Kidney (tissue), 14 donors: ENCODE measurements around the gene TNNI2. TPM values are rescaled to one million over a fixed set of nuclear protein-coding genes. Genes with fewer than 3 reads are reported as not detected.

ENCODE experiments used
- DNase-seq, 5 donors: peaks; one replicate each; pipeline ENCODE4 v3.0.0-alpha.2; 2013 to 2020
- FAIRE-seq: peaks from 2 replicates; lab custom pipeline; 2012; peaks lifted over from hg19 to GRCh38; lab: Jason Lieb, UNC
- H3K27ac ChIP-seq, 2 donors: one replicate each; pipeline ENCODE4 v1.7.0; 2013; ENCODE audit warnings: low read depth in 2 of 2, low read length in 2 of 2, inconsistent platforms in 1 of 2
- H3K27me3 ChIP-seq: one replicate; pipeline ENCODE4 v1.7.1; 2013; ENCODE audit warnings: low read length, inconsistent platforms; ENCODE audit not compliant: control insufficient read depth, insufficient read depth
- H3K36me3 ChIP-seq, 3 donors: one replicate each; pipeline versions ENCODE4 v1.7.0 to v1.7.1; 2013; ENCODE audit warnings: low read length in 3 of 3, control low read depth in 1 of 3, inconsistent platforms in 1 of 3; ENCODE audit not compliant: insufficient read depth in 3 of 3, control insufficient read depth in 2 of 3
- H3K4me1 ChIP-seq, 3 donors: one replicate each; pipeline versions ENCODE4 v1.7.0 to v1.7.1; 2013; ENCODE audit warnings: low read length in 3 of 3, inconsistent platforms in 1 of 3, low read depth in 1 of 3; ENCODE audit not compliant: control insufficient read depth in 2 of 3, insufficient read depth in 2 of 3
- H3K4me3 ChIP-seq, 3 donors: one replicate each; pipeline versions ENCODE4 v1.7.0 to v1.8.1; 2013; ENCODE audit warnings: low read length in 3 of 3, control low read depth in 1 of 3, inconsistent platforms in 1 of 3
- H3K9ac ChIP-seq, 3 donors: one replicate each; pipeline versions ENCODE4 v1.7.0 to v1.7.1; 2013; ENCODE audit warnings: low read length in 3 of 3, control low read depth in 1 of 3, inconsistent platforms in 1 of 3
- H3K9me3 ChIP-seq, 3 donors: one replicate each; pipeline versions ENCODE4 v1.7.0 to v1.7.1; 2013; ENCODE audit warnings: low read length in 3 of 3, control low read depth in 1 of 3, inconsistent platforms in 1 of 3; ENCODE audit not compliant: control insufficient read depth in 2 of 3, insufficient read depth in 1 of 3
- intact Hi-C: fragments of 100-400 bp; cut with DNase I; formaldehyde crosslinking; loops from one replicate; pipeline ENCODE4 v1.11.1; 2022
- polyA plus RNA-seq: library from polyadenylated mRNA; stranded (reverse); fragments of 350-450 nt; fragmentation: Illumina TruSeq; extraction: RNeasy Lipid Tissue Mini Kit (QIAGEN cat#74804); gene quantifications from one replicate; pipeline ENCODE4 v1.2.3, GENCODE V29; 2014; ENCODE audit warnings: low read depth, low replicate concordance; ENCODE audit not compliant: insufficient read depth
- total RNA-seq: library from RNA; stranded (reverse); fragmentation: NEBNext Ultra II Directional; extraction: Animal tissue kit (Norgen Biotek cat#: 25700); gene quantifications from one replicate; pipeline ENCODE4 v1.2.1, GENCODE V29; 2021
- TF ChIP-seq, protein P1 (sequence below): IDR thresholded peaks from 3 replicates; pipeline ENCODE4 v1.5.1; 2012; ENCODE audit warnings: mild to moderate bottlenecking, moderate library complexity, borderline replicate concordance; ENCODE audit not compliant: insufficient read depth; ENCODE audit errors: extremely low read depth
- donor health status: control.
- donor health status: control.
- donor health status: control.
- donor health status: control.
- donor health status: control.
- donor health status: DM: yes; HTN: yes; CAD: no.
- donor health status: Normal renal cell carcinoma (clear cell type).

The TNNI2 gene
- total and polyA plus RNA-seq, 2 donors from 2014 or later: 1.3 TPM; not detected in 1

DNA sequence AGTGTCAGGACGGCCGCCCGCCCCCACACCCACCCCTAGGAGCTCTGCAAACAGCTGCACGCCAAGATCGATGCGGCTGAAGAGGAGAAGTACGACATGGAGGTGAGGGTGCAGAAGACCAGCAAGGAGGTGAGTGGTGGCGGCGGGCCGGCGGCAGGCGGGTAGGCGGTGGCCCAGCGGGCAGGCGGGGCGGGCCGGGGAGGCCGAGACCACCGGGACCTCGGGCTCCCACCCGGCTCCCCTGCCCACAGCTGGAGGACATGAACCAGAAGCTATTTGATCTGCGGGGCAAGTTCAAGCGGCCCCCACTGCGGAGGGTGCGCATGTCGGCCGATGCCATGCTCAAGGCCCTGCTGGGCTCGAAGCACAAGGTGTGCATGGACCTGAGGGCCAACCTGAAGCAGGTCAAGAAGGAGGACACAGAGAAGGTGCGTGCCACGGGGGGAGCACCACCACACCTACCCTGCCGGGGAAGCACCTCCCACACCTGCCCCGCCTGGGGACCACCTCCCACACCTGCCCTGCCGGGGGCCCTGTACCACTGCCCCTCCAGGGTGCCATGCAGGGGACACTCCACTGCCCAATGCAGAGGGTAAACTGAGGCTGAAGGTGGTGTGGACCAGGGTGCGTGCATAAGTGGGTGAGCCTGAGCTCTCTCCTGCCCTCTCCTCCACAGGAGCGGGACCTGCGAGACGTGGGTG, 2.1 kb downstream of the TNNI2 start:
- H3K4me3 ChIP-seq: no peak overlapping the region
- no peak overlapping the region for H3K27ac ChIP-seq
- no peaks in the 10 kb centered on the region for H3K9me3 ChIP-seq
- TF ChIP-seq, protein P1, sequence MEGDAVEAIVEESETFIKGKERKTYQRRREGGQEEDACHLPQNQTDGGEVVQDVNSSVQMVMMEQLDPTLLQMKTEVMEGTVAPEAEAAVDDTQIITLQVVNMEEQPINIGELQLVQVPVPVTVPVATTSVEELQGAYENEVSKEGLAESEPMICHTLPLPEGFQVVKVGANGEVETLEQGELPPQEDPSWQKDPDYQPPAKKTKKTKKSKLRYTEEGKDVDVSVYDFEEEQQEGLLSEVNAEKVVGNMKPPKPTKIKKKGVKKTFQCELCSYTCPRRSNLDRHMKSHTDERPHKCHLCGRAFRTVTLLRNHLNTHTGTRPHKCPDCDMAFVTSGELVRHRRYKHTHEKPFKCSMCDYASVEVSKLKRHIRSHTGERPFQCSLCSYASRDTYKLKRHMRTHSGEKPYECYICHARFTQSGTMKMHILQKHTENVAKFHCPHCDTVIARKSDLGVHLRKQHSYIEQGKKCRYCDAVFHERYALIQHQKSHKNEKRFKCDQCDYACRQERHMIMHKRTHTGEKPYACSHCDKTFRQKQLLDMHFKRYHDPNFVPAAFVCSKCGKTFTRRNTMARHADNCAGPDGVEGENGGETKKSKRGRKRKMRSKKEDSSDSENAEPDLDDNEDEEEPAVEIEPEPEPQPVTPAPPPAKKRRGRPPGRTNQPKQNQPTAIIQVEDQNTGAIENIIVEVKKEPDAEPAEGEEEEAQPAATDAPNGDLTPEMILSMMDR: no peak
- peak in 1 of 5 donors; percentile 71 for DNase-seq
- peaks cover 3 to 12% (median 4%) of the 10 kb centered on the region in 3 donors for H3K4me1 ChIP-seq
- intact Hi-C loops: no loop called here
- FAIRE-seq: no peak
- no peak overlapping the region for H3K9ac ChIP-seq
- peaks cover 2% of the 10 kb centered on the region for H3K27me3 ChIP-seq
- H3K36me3 ChIP-seq: no peaks in the 10 kb centered on the region

DNA sequence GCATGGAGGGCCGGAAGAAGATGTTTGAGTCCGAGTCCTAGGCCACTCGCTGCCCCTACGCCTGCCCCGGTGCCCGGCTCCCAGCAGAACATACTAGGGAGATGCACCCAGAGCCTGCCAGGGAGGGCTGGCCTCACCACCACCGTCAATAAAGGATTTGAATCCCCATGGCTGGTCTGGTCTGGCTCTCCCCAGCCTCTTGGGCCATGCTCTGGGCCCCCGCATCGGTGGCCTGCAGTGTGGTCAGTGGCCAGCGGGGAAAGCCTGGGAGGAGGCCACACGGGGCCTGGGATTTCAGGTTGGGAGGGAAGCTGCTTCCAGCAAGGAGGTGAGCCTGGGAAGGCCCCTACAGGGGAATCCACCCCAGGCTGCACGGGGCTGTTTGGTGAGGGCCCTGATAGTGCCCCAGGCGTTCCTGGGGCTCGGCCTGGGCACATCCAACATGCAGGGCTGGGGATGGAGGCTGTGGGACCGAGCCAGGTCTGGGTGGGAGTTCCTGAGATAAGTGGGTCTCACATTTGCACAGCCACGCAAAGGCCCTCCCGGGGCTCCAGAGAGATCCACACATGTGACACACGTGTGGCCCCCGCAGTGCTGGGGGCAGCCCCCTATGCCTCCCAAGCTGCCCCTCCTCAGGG, 2.8 kb downstream of the TNNI2 start:
- intact Hi-C loops: no loop called here
- no peak overlapping the region for H3K9ac ChIP-seq
- H3K36me3 ChIP-seq: no peaks in the 10 kb centered on the region
- DNase-seq (peak in 1 of 5 donors; percentile 64), FAIRE-seq (no peak)
- H3K27me3 ChIP-seq: peaks cover 2% of the 10 kb centered on the region
- peaks cover 3 to 12% (median 4%) of the 10 kb centered on the region in 3 donors for H3K4me1 ChIP-seq
- TF ChIP-seq, protein P1: no peak
- H3K4me3 ChIP-seq: no peak overlapping the region
- H3K9me3 ChIP-seq: no peaks in the 10 kb centered on the region
- H3K27ac ChIP-seq: no peak overlapping the region

DNA sequence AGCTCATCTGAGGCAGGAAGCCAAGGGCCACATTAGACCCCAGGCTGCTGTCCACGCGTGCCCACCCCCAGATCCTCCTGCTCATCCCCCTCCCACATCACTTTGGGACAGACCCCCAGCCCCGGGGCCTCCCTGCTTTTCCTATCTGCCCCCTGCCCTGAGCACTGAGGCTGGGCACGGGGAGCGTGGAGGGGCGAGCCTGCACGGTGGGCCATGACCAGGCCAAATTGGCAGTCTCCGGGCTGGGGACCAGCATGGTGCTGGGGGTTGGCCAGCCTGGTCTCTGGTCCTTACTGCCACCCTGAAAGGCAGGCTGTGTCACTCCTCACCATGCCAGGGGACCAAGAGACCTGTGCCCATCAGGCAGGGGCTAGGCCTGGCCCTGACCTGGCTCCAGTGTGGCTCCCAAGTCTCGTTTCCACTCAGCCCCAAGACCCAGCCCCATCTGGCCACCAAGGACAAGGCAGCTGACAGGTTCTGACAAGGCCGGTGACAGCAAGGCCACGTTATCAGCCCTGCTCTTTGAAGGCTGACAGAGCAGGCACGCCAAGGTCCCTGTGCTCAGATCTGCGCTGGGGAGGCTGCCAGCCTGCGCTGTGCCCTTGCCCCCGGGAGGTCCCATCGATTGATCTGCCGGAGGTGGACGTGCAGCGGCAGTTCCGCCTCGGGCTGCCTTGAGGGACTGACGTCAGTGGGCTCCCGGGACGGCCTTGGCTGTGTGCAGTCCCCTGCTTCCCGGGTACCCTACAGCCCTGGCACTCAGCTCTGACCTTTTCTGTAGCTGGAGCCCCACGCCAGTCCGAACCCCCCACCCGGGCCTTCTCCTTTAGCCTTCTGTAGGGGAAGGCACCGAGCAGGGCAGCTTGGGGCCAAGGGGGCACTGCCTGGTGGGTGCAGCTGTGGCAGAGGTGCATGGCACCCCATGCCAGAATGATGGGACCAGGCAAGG, 3.6 kb downstream of the TNNI2 start:
- Histone ChIP-seq H3K4me3 (no peak overlapping the region), H3K9me3 (no peaks in the 10 kb centered on the region), H3K27ac (no peak overlapping the region), H3K36me3 (no peaks in the 10 kb centered on the region), H3K4me1 (peaks cover 3 to 12% (median 4%) of the 10 kb centered on the region in 3 donors), H3K27me3 (peaks cover 2% of the 10 kb centered on the region), H3K9ac (no peak overlapping the region)
- intact Hi-C loops: no loop called here
- DNase-seq (peak in 1 of 5 donors; percentile 78), FAIRE-seq (no peak)
- TF ChIP-seq, protein P1: no peak
